ENCODE measurements around the gene NTN4.

DNA sequence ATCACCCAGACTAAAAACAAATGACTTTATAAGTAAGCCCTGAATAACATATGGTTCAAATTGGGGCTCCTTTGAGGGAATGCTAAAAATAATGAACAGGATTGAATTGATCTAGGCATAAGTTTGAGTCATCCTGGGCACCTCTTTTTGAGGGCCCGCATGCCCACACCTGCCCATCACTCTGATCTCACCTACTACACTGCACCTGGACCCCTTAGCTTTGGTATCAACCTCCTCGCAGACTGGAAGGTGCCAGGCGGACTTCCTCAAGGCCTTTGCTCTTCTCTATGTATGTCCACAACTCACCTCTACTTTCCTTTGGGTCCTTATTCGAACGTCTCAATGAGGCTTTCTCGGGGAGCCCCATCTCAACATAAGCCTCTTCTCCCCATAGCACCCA is 17.2 kb downstream of the NTN4 start:
- TF ChIP-seq POLR2A (IDR thresholded peaks at IDR 0.05; ENCODE audit: low read depth, low read length), result no peak
- TF ChIP-seq POLR2AphosphoS5 (IDR thresholded peaks at IDR 0.05; ENCODE audit: low read depth, low read length), result no peak
- no peak for TF ChIP-seq TAF1 (IDR thresholded peaks at IDR 0.05; ENCODE audit: borderline replicate concordance, low read depth, low read length)

All from GM12892 (cell line).